H1 (cell line): ENCODE measurements around the gene TMEM131L. TPM values are rescaled to one million over a fixed set of nuclear protein-coding genes. Genes with fewer than 3 reads are reported as not detected.

Experiments used
- CTCF ChIA-PET: fragments of 300-600 bp; sonication (Branson Sonifier 250); formaldehyde crosslinking; loops from one replicate; lab custom pipeline; 2021; ENCODE audit not compliant: partially characterized antibody; lab: Charles Lee
- POLR2A ChIA-PET: fragments of 300-600 bp; sonication (Branson Sonifier 250); formaldehyde crosslinking; loops from one replicate; lab custom pipeline; 2021; ENCODE audit warnings: inconsistent platforms; ENCODE audit not compliant: partially characterized antibody; lab: Charles Lee
- DNase-seq, 2 experiments: peaks; one replicate each; pipeline versions ENCODE4 v3.0.0 to v3.0.0-alpha.2; 2010 to 2022; ENCODE audit warnings: low spot score in 2 of 2, low read depth in 1 of 2, mixed read lengths in 1 of 2
- FAIRE-seq: peaks from 2 replicates; lab custom pipeline; 2011; peaks lifted over from hg19 to GRCh38; lab: Jason Lieb, UNC
- H2AFZ ChIP-seq: 2 replicates; pipeline ENCODE4 v1.8.1; 2012; ENCODE audit warnings: low read length, inconsistent platforms
- H2AK5ac ChIP-seq: 2 replicates; pipeline ENCODE4 v1.6.1; 2013; ENCODE audit warnings: low read depth, low read length
- H2BK120ac ChIP-seq: replicated peaks from 2 replicates; pipeline ENCODE3; 2013; ENCODE audit warnings: low read depth, low read length, inconsistent platforms
- H2BK12ac ChIP-seq: 2 replicates; pipeline ENCODE4 v1.6.1; 2013; ENCODE audit warnings: low read depth, low read length
- H2BK15ac ChIP-seq: 2 replicates; pipeline ENCODE4 v1.6.1; 2013; ENCODE audit warnings: low read length
- H2BK20ac ChIP-seq: 2 replicates; pipeline ENCODE4 v1.6.1; 2013; ENCODE audit warnings: low read length
- H2BK5ac ChIP-seq: 2 replicates; pipeline ENCODE4 v1.6.1; 2013; ENCODE audit warnings: low read depth, low read length
- H3K14ac ChIP-seq: 2 replicates; pipeline ENCODE4 v1.6.1; 2013; ENCODE audit warnings: inconsistent platforms; ENCODE audit not compliant: insufficient read length
- H3K18ac ChIP-seq: 2 replicates; pipeline ENCODE4 v1.6.1; 2013; ENCODE audit warnings: low read length; ENCODE audit errors: extremely low read depth
- H3K23ac ChIP-seq: 2 replicates; pipeline ENCODE4 v1.6.1; 2013; ENCODE audit warnings: inconsistent platforms; ENCODE audit not compliant: insufficient read length
- H3K23me2 ChIP-seq: 2 replicates; pipeline ENCODE4 v1.6.1; 2013; ENCODE audit warnings: low read depth, low read length
- H3K27ac ChIP-seq: 2 replicates; pipeline ENCODE4 v1.6.1; 2011; ENCODE audit warnings: low read depth, low read length, inconsistent platforms
- H3K27me3 ChIP-seq, 4 experiments: replicated peaks in 1 of 4; 1 replicate in 1 of 4; 2 replicates in 3 of 4; pipeline versions ENCODE4 v1.6.1 to v1.8.1; 2011 to 2013; ENCODE audit warnings: low read length in 3 of 4, mild to moderate bottlenecking in 3 of 4, inconsistent platforms in 2 of 4, mixed read lengths in 2 of 4, moderate library complexity in 1 of 4; ENCODE audit not compliant: control insufficient read depth in 3 of 4, insufficient read depth in 3 of 4; ENCODE audit errors: extremely low read depth in 1 of 4
- H3K36me3 ChIP-seq, 4 experiments: 2 replicates each; pipeline versions ENCODE4 v1.6.1 to v1.8.1; 2011 to 2013; ENCODE audit warnings: mild to moderate bottlenecking in 4 of 4, low read length in 3 of 4, moderate library complexity in 2 of 4, control low read depth in 1 of 4, inconsistent platforms in 1 of 4; ENCODE audit not compliant: insufficient read depth in 4 of 4, control insufficient read depth in 2 of 4
- H3K4ac ChIP-seq: replicated peaks from 2 replicates; pipeline ENCODE3; 2013; ENCODE audit warnings: low read length, low read depth, mixed read lengths, inconsistent platforms; ENCODE audit not compliant: insufficient read length
- H3K4me1 ChIP-seq, 4 experiments: replicated peaks in 1 of 4; 1 replicate in 1 of 4; 2 replicates in 3 of 4; pipeline versions ENCODE4 v1.6.1 to v1.8.1; 2011 to 2013; ENCODE audit warnings: low read length in 3 of 4, inconsistent platforms in 2 of 4, mixed read lengths in 1 of 4; ENCODE audit not compliant: insufficient read depth in 4 of 4, control insufficient read depth in 3 of 4
- H3K4me2 ChIP-seq, 2 experiments: 2 replicates each; pipeline versions ENCODE4 v1.6.1 to v1.8.1; 2011 to 2013; ENCODE audit warnings: low read depth in 2 of 2, low read length in 2 of 2, control low read depth in 1 of 2, inconsistent platforms in 1 of 2, mild to moderate bottlenecking in 1 of 2; ENCODE audit not compliant: insufficient read depth in 1 of 2
- H3K4me3 ChIP-seq, 4 experiments: fragments of 200-600, 300-600 bp in 1 of 4; sonication (generic), shearing (Covaris generic), sonication (Bioruptor Twin) in 1 of 4; 2 replicates each; pipeline versions ENCODE4 v1.5.1 to v1.8.1; 2011 to 2016; ENCODE audit warnings: low read length in 4 of 4, low read depth in 3 of 4, control low read depth in 2 of 4, inconsistent platforms in 2 of 4, mild to moderate bottlenecking in 2 of 4, mixed read lengths in 1 of 4, moderate library complexity in 1 of 4; ENCODE audit not compliant: insufficient read depth in 2 of 4; ENCODE audit errors: extremely low read depth in 1 of 4
- H3K56ac ChIP-seq: replicated peaks from 2 replicates; pipeline ENCODE3; 2013; ENCODE audit warnings: low read depth, mild to moderate bottlenecking, mixed read lengths, low read length, inconsistent platforms; ENCODE audit not compliant: insufficient read length
- H3K79me1 ChIP-seq: 2 replicates; pipeline ENCODE4 v1.6.1; 2013; ENCODE audit warnings: low read depth, low read length, control low read depth
- H3K79me2 ChIP-seq, 2 experiments: 2 replicates each; pipeline versions ENCODE4 v1.6.1 to v1.8.1; 2012 to 2013; ENCODE audit warnings: low read length in 2 of 2, mild to moderate bottlenecking in 2 of 2, inconsistent platforms in 1 of 2; ENCODE audit not compliant: insufficient read depth in 2 of 2, control insufficient read depth in 1 of 2
- H3K9ac ChIP-seq, 4 experiments: replicated peaks in 1 of 4; 1 replicate in 1 of 4; 2 replicates in 3 of 4; pipeline versions ENCODE4 v1.6.1 to v1.8.1; 2011 to 2013; ENCODE audit warnings: low read depth in 3 of 4, low read length in 3 of 4, control low read depth in 2 of 4, mild to moderate bottlenecking in 2 of 4, moderate library complexity in 2 of 4, inconsistent platforms in 1 of 4; ENCODE audit errors: extremely low read depth in 1 of 4
- H3K9me3 ChIP-seq, 2 experiments: 2 replicates each; pipeline versions ENCODE4 v1.6.1 to v1.8.1; 2012 to 2013; ENCODE audit warnings: mild to moderate bottlenecking in 2 of 2, moderate library complexity in 2 of 2, control low read depth in 1 of 2, inconsistent platforms in 1 of 2, low read depth in 1 of 2, low read length in 1 of 2, mixed read lengths in 1 of 2; ENCODE audit not compliant: insufficient read depth in 2 of 2
- H4K20me1 ChIP-seq, 2 experiments: replicated peaks in 1 of 2; 2 replicates each; pipeline versions ENCODE3 to v1.8.1; 2011 to 2013; ENCODE audit warnings: inconsistent platforms in 2 of 2, low read length in 2 of 2, mild to moderate bottlenecking in 1 of 2; ENCODE audit not compliant: insufficient read depth in 2 of 2, control insufficient read depth in 1 of 2
- H4K5ac ChIP-seq: 2 replicates; pipeline ENCODE4 v1.6.1; 2013; ENCODE audit warnings: low read length, low read depth, mixed read lengths, inconsistent platforms; ENCODE audit not compliant: insufficient read length
- H4K8ac ChIP-seq: 2 replicates; pipeline ENCODE4 v1.8.0; 2013; ENCODE audit warnings: mild to moderate bottlenecking, moderate library complexity, low read length, inconsistent platforms; ENCODE audit not compliant: insufficient read depth; ENCODE audit errors: extremely low read depth
- H4K91ac ChIP-seq: replicated peaks from 2 replicates; pipeline ENCODE3; 2013; ENCODE audit warnings: low read length, mixed read lengths, inconsistent platforms; ENCODE audit not compliant: insufficient read length
- CHD1 ChIP-seq: IDR thresholded peaks from 2 replicates; pipeline ENCODE4 v1.6.1; 2012; ENCODE audit warnings: low read depth, low read length, improper control_type of control experiment
- CTBP2 ChIP-seq: IDR thresholded peaks from 2 replicates; pipeline ENCODE4 v1.7.0; 2011; ENCODE audit warnings: borderline replicate concordance, mild to moderate bottlenecking, moderate library complexity, mixed read lengths, low read length; ENCODE audit not compliant: insufficient read depth, insufficient read length
- CTCF ChIP-seq, 3 experiments: IDR thresholded peaks; 1 replicate in 2 of 3; 2 replicates in 1 of 3; pipeline versions ENCODE4 v1.5.1 to v1.6.1; 2011; ENCODE audit warnings: low read length in 3 of 3, mild to moderate bottlenecking in 3 of 3, inconsistent platforms in 2 of 3, low read depth in 1 of 3, moderate library complexity in 1 of 3; ENCODE audit not compliant: insufficient read depth in 1 of 3; ENCODE audit errors: control extremely low read depth in 1 of 3
- E2F6 ChIP-seq: IDR thresholded peaks from 2 replicates; pipeline ENCODE4 v1.6.1; 2012; ENCODE audit warnings: inconsistent platforms
- HDAC2 ChIP-seq, 2 experiments: fragments of 300-600 bp in 1 of 2; sonication (generic) in 1 of 2; IDR thresholded peaks; 2 replicates each; pipeline ENCODE4 v1.6.1; 2011 to 2012; ENCODE audit warnings: low read depth in 2 of 2, low read length in 2 of 2, mild to moderate bottlenecking in 2 of 2, moderate library complexity in 2 of 2, borderline replicate concordance in 1 of 2, inconsistent platforms in 1 of 2
- JUND ChIP-seq: IDR thresholded peaks from 2 replicates; pipeline ENCODE4 v1.6.1; 2011; ENCODE audit warnings: mild to moderate bottlenecking, improper control_type of control experiment, low read length
- KDM5A ChIP-seq: fragments of 200-600 bp; IDR thresholded peaks from 2 replicates; pipeline ENCODE4 v1.7.1; 2012; ENCODE audit warnings: mild to moderate bottlenecking, low read length, inconsistent platforms, mixed read lengths
- RXRA ChIP-seq: IDR thresholded peaks from 2 replicates; pipeline ENCODE4 v1.6.1; 2011; ENCODE audit warnings: low read depth, mild to moderate bottlenecking, low read length, moderate library complexity; ENCODE audit not compliant: insufficient read depth
- SRF ChIP-seq: IDR thresholded peaks from 2 replicates; pipeline ENCODE4 v1.6.1; 2011; ENCODE audit warnings: mild to moderate bottlenecking, low read depth, low read length, moderate library complexity
- TBP ChIP-seq: IDR thresholded peaks from 2 replicates; pipeline ENCODE4 v1.6.1; 2011; ENCODE audit warnings: low read depth, low read length, improper control_type of control experiment
- YY1 ChIP-seq: IDR thresholded peaks from 2 replicates; pipeline ENCODE4 v1.6.1; 2011; ENCODE audit warnings: low read depth, mild to moderate bottlenecking, low read length
- WGBS, 2 experiments: shearing (Covaris generic) in 1 of 2; methylation state at CpG; one replicate each; pipeline versions ENCODE4 v1.1.6 to v1.1.7; 2013 to 2015; ENCODE audit warnings: low lambda C conversion rate in 2 of 2, mixed read lengths in 2 of 2, inconsistent platforms in 1 of 2, low coverage in 1 of 2, missing lambda C conversion rate in 1 of 2; ENCODE audit not compliant: insufficient replicate concordance in 2 of 2, insufficient coverage in 1 of 2, insufficient read length in 1 of 2; ENCODE audit errors: extremely low coverage in 1 of 2, missing lambda C conversion rate in 1 of 2; 5-methylcytosine and 5-hydroxymethylcytosine counted together
- polyA plus RNA-seq, 7 experiments: library from polyadenylated mRNA; depleted of rRNA in 3 of 7; stranded (reverse) in 5 of 7; unstranded in 2 of 7; fragments of >200 nt in 5 of 7; fragments of 200-250 nt in 2 of 7; gene quantifications; 1 replicate in 5 of 7; 2 replicates in 1 of 7; 4 replicates in 1 of 7; pipeline versions ENCODE4 v1.2.1 to v1.2.3, GENCODE V29; 2011 to 2013; ENCODE audit warnings: missing spikeins in 2 of 7, mixed read lengths in 2 of 7
- total RNA-seq: library from RNA; stranded (reverse); fragmentation: NEBNext Ultra II Directional; extraction: Animal tissue kit (Norgen Biotek cat#: 25700); gene quantifications from 2 replicates; pipeline ENCODE4 v1.2.1, GENCODE V29; 2021

The TMEM131L gene
- total and polyA plus RNA-seq, 2 of the 8 experiments (the other 6 are each of a cell fraction or from before 2014, with no cell fraction given) = 14.3 to 26.1 TPM

GRCh38 chr4:153517159-153517558 lies 51.0 kb downstream of the TMEM131L start:
- Histone ChIP-seq H3K9me3 (no peaks in the 10 kb centered on the region), H2BK15ac (no peak overlapping the region), H2BK120ac (no peak overlapping the region), H3K14ac (no peak overlapping the region), H4K20me1 (no peaks in the 10 kb centered on the region), H3K9ac (no peak overlapping the region), H3K56ac (no peak overlapping the region), H2BK20ac (no peak overlapping the region), H3K4me1 (peaks cover 0 to 5% (median 2%) of the 10 kb centered on the region in 4 experiments; a peak in 3 of 7 replicates), H3K79me2 (0 out of 4 replicates have a peak, but pooled peaks cover 0 to 4% of the 10 kb centered on the region in 2 experiments), H2AK5ac (no peak overlapping the region), H2BK12ac (no peak overlapping the region), H4K5ac (no peak overlapping the region), H3K18ac (no peak overlapping the region), H2BK5ac (no peak overlapping the region), H3K79me1 (no peaks in the 10 kb centered on the region), H3K27me3 (no peaks in the 10 kb centered on the region), H3K36me3 (no peaks in the 10 kb centered on the region), H4K8ac (no peak overlapping the region), H3K4me2 (no peak overlapping the region), H3K23me2 (no peaks in the 10 kb centered on the region), H4K91ac (no peak overlapping the region), H3K23ac (no peak overlapping the region), H3K4me3 (no peak overlapping the region), H3K4ac (no peak overlapping the region), H3K27ac (no peak overlapping the region), H2AFZ (no peak overlapping the region)
- CTCF ChIA-PET = interaction anchor here (0.7 to 1.6 kb wide), 3 partner anchors 19 to 127 kb away, joined by 3 to 5 read pairs (median 3); no protein-coding TSS in a partner anchor
- FAIRE-seq = no peak
- no peak for DNase-seq
- 82% methylated on average over 3 of the region's 3 CpGs; no CpG with 5 or more reads in 1 of the 2 experiments for WGBS, 2 experiments
- POLR2A ChIA-PET = no interaction called here
- TF ChIP-seq E2F6 (no peak), RXRA (no peak), KDM5A (no peak), SRF (no peak), YY1 (no peak), CTBP2 (no peak), HDAC2 (IDR thresholded peaks at IDR 0.05; ENCODE audit: borderline replicate concordance in 1 of 2, low read depth in 2 of 2, low read length in 2 of 2) (no peak), TBP (no peak), CHD1 (no peak), CTCF (IDR thresholded peaks at IDR 0.05; ENCODE audit: control extremely low read depth in 1 of 3, insufficient read depth in 1 of 3, low read depth in 1 of 3, low read length in 3 of 3) (no peak), JUND (no peak)
